Measurements from ENCODE around the gene ATP11A. TPM values are rescaled to one million over a fixed set of nuclear protein-coding genes. Genes with fewer than 3 reads are reported as not detected.

Gene ATP11A
- total RNA-seq, 1 experiment from 2014 or later, result 80.4 TPM

- RAD21 ChIA-PET (ENCODE audit: low non-redundant PET in 1 of 2, low total read pairs in 2 of 2, uncharacterized antibody in 2 of 2, unreplicated experiment in 2 of 2), result no interaction called here
- Histone ChIP-seq H3K9me3 (ENCODE audit: control insufficient read depth in 1 of 2, insufficient read depth in 1 of 2, low read depth in 1 of 2, low read length in 2 of 2) (no peaks in the 10 kb centered on the region), H3K27me3 (ENCODE audit: insufficient read depth, low read length) (no peaks in the 10 kb centered on the region), H3K4me1 (ENCODE audit: control insufficient read depth in 1 of 2, insufficient read depth in 2 of 2, low read length in 2 of 2) (peaks cover 56 to 58% of the 10 kb centered on the region in 2 experiments), H3K4me3 (replicated peaks in 1 of 2; ENCODE audit: low read depth in 1 of 2, low read length in 2 of 2) (no peak overlapping the region), H3K4me2 (ENCODE audit: low read length) (no peak overlapping the region), H2AFZ (ENCODE audit: low read depth, low read length, poor library complexity, severe bottlenecking) (no peak overlapping the region), H3K36me3 (ENCODE audit: control insufficient read depth in 1 of 2, insufficient read depth in 2 of 2, low read length in 2 of 2) (no peaks in the 10 kb centered on the region), H3K9me2 (ENCODE audit: insufficient read depth) (no peaks in the 10 kb centered on the region), H4K20me1 (ENCODE audit: insufficient read depth) (no peaks in the 10 kb centered on the region), H3K79me2 (ENCODE audit: insufficient read depth, low read length) (peaks cover 69% of the 10 kb centered on the region), H3K9ac (ENCODE audit: low read length) (no peak overlapping the region), H3K27ac (ENCODE audit: low read depth, low read length) (no peak overlapping the region)
- CTCF ChIA-PET, result no interaction called here
- TF ChIP-seq, protein P1, sequence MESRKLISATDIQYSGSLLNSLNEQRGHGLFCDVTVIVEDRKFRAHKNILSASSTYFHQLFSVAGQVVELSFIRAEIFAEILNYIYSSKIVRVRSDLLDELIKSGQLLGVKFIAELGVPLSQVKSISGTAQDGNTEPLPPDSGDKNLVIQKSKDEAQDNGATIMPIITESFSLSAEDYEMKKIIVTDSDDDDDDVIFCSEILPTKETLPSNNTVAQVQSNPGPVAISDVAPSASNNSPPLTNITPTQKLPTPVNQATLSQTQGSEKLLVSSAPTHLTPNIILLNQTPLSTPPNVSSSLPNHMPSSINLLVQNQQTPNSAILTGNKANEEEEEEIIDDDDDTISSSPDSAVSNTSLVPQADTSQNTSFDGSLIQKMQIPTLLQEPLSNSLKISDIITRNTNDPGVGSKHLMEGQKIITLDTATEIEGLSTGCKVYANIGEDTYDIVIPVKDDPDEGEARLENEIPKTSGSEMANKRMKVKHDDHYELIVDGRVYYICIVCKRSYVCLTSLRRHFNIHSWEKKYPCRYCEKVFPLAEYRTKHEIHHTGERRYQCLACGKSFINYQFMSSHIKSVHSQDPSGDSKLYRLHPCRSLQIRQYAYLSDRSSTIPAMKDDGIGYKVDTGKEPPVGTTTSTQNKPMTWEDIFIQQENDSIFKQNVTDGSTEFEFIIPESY (IDR thresholded peaks at IDR 0.05; ENCODE audit: extremely low read depth, insufficient replicate concordance, low read length), result no peak
- TF ChIP-seq YY1 (IDR thresholded peaks at IDR 0.05; ENCODE audit: extremely low read depth, insufficient replicate concordance, low read depth, low read length), result no peak
- no peak for TF ChIP-seq JUND (IDR thresholded peaks at IDR 0.05)
- TF ChIP-seq POLR2AphosphoS5 (IDR thresholded peaks at IDR 0.05; ENCODE audit: low read depth, low read length), result no peak
- no peak for TF ChIP-seq ZNF274 (IDR thresholded peaks at IDR 0.05; ENCODE audit: low read depth, low read length)
- TF ChIP-seq, protein P2, sequence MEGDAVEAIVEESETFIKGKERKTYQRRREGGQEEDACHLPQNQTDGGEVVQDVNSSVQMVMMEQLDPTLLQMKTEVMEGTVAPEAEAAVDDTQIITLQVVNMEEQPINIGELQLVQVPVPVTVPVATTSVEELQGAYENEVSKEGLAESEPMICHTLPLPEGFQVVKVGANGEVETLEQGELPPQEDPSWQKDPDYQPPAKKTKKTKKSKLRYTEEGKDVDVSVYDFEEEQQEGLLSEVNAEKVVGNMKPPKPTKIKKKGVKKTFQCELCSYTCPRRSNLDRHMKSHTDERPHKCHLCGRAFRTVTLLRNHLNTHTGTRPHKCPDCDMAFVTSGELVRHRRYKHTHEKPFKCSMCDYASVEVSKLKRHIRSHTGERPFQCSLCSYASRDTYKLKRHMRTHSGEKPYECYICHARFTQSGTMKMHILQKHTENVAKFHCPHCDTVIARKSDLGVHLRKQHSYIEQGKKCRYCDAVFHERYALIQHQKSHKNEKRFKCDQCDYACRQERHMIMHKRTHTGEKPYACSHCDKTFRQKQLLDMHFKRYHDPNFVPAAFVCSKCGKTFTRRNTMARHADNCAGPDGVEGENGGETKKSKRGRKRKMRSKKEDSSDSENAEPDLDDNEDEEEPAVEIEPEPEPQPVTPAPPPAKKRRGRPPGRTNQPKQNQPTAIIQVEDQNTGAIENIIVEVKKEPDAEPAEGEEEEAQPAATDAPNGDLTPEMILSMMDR (IDR thresholded peaks at IDR 0.05 in 2 of 3, conservative IDR thresholded peaks at IDR 0.05 in 1 of 3; ENCODE audit: borderline replicate concordance in 1 of 3, insufficient read depth in 1 of 3, low read depth in 2 of 3, low read length in 2 of 3), result no peak
- TF ChIP-seq ATF3 (IDR thresholded peaks at IDR 0.05), result no peak
- no peak for TF ChIP-seq SP1 (IDR thresholded peaks at IDR 0.05; ENCODE audit: low read depth)
- TF ChIP-seq, protein P3, sequence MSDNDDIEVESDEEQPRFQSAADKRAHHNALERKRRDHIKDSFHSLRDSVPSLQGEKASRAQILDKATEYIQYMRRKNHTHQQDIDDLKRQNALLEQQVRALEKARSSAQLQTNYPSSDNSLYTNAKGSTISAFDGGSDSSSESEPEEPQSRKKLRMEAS (IDR thresholded peaks at IDR 0.05), result no peak
- TF ChIP-seq SIN3A (IDR thresholded peaks at IDR 0.05; ENCODE audit: low read depth), result no peak
- no peak for TF ChIP-seq CBX3 (IDR thresholded peaks at IDR 0.05; ENCODE audit: low read depth)
- TF ChIP-seq FOSL1 (IDR thresholded peaks at IDR 0.05; ENCODE audit: low read depth), result no peak
- no peak for TF ChIP-seq EZH2phosphoT487 (IDR thresholded peaks at IDR 0.05; ENCODE audit: borderline replicate concordance)
- no peak for TF ChIP-seq ELF1 (IDR thresholded peaks at IDR 0.05; ENCODE audit: borderline replicate concordance, low read depth)
- TF ChIP-seq EGR1 (IDR thresholded peaks at IDR 0.05; ENCODE audit: low read depth), result no peak
- no peak for DNase-seq (ENCODE audit: low read depth, low spot score)
- no TSS peak for BruUV-seq (replicated peaks)
- no peak for ATAC-seq
- intact Hi-C loops (cut with micrococcal nuclease), result no loop called here
- POLR2A ChIA-PET, result no interaction called here
Observed at GRCh38 chr13:112728375-112729126, 38.7 kb downstream of the ATP11A start.

Data from HCT116 (cell line).